ENCODE results near the gene ISX.

DNA sequence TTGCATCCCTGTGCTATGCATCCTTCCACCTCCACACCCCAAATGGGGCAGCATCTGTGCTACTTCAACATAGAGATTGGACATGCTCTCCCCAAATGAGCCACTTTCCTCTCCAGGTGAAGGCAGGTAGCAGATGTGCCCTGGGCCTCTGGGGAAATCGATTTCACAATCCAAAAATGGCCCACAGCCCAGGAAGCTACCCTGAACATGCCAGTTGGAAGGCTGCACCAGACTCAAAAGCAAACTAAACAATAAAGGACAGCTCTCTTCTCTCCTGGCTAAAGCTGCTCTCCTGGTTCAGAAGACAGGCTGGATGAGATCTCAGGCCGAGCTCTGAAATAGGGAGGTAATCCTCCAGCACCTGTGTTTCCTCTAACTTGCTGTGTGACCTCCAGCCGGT, 19.7 kb downstream of the ISX start:
- TF ChIP-seq, protein P1, sequence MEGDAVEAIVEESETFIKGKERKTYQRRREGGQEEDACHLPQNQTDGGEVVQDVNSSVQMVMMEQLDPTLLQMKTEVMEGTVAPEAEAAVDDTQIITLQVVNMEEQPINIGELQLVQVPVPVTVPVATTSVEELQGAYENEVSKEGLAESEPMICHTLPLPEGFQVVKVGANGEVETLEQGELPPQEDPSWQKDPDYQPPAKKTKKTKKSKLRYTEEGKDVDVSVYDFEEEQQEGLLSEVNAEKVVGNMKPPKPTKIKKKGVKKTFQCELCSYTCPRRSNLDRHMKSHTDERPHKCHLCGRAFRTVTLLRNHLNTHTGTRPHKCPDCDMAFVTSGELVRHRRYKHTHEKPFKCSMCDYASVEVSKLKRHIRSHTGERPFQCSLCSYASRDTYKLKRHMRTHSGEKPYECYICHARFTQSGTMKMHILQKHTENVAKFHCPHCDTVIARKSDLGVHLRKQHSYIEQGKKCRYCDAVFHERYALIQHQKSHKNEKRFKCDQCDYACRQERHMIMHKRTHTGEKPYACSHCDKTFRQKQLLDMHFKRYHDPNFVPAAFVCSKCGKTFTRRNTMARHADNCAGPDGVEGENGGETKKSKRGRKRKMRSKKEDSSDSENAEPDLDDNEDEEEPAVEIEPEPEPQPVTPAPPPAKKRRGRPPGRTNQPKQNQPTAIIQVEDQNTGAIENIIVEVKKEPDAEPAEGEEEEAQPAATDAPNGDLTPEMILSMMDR (IDR thresholded peaks at IDR 0.05; ENCODE audit: poor library complexity, severe bottlenecking), result no peak
- no peak for TF ChIP-seq EZH2 (IDR thresholded peaks at IDR 0.05; ENCODE audit: borderline replicate concordance, insufficient read depth, low read length, poor library complexity, severe bottlenecking)
- TF ChIP-seq POLR2AphosphoS5 (IDR thresholded peaks at IDR 0.05), result no peak
- no peak for TF ChIP-seq TAF1 (IDR thresholded peaks at IDR 0.05; ENCODE audit: low read depth)
- TF ChIP-seq MXI1 (conservative IDR thresholded peaks at IDR 0.05; ENCODE audit: poor library complexity, severe bottlenecking), result no peak
- TF ChIP-seq RAD21 (conservative IDR thresholded peaks at IDR 0.05), result no peak
- no peak for TF ChIP-seq EP300 (conservative IDR thresholded peaks at IDR 0.05; ENCODE audit: poor library complexity, severe bottlenecking)
- TF ChIP-seq SMC3 (conservative IDR thresholded peaks at IDR 0.05; ENCODE audit: poor library complexity), result no peak
- TF ChIP-seq, protein P2, sequence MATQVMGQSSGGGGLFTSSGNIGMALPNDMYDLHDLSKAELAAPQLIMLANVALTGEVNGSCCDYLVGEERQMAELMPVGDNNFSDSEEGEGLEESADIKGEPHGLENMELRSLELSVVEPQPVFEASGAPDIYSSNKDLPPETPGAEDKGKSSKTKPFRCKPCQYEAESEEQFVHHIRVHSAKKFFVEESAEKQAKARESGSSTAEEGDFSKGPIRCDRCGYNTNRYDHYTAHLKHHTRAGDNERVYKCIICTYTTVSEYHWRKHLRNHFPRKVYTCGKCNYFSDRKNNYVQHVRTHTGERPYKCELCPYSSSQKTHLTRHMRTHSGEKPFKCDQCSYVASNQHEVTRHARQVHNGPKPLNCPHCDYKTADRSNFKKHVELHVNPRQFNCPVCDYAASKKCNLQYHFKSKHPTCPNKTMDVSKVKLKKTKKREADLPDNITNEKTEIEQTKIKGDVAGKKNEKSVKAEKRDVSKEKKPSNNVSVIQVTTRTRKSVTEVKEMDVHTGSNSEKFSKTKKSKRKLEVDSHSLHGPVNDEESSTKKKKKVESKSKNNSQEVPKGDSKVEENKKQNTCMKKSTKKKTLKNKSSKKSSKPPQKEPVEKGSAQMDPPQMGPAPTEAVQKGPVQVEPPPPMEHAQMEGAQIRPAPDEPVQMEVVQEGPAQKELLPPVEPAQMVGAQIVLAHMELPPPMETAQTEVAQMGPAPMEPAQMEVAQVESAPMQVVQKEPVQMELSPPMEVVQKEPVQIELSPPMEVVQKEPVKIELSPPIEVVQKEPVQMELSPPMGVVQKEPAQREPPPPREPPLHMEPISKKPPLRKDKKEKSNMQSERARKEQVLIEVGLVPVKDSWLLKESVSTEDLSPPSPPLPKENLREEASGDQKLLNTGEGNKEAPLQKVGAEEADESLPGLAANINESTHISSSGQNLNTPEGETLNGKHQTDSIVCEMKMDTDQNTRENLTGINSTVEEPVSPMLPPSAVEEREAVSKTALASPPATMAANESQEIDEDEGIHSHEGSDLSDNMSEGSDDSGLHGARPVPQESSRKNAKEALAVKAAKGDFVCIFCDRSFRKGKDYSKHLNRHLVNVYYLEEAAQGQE (IDR thresholded peaks at IDR 0.05; ENCODE audit: borderline replicate concordance), result no peak
